Melanocyte of skin (primary cell): ENCODE results near the gene CCL17. TPM values are rescaled to one million over a fixed set of nuclear protein-coding genes. Genes with fewer than 3 reads are reported as not detected.

ENCODE experiments used
- total RNA-seq, 2 donors: library from RNA; depleted of rRNA; stranded (reverse); fragments of >200 nt; gene quantifications; 2 replicates each; pipeline ENCODE4 v1.2.3, GENCODE V29; 2012

CCL17 gene
- under 1 TPM in 1 of 2 donors, not detected in 1; 0.33 TPM for total RNA-seq

DNA sequence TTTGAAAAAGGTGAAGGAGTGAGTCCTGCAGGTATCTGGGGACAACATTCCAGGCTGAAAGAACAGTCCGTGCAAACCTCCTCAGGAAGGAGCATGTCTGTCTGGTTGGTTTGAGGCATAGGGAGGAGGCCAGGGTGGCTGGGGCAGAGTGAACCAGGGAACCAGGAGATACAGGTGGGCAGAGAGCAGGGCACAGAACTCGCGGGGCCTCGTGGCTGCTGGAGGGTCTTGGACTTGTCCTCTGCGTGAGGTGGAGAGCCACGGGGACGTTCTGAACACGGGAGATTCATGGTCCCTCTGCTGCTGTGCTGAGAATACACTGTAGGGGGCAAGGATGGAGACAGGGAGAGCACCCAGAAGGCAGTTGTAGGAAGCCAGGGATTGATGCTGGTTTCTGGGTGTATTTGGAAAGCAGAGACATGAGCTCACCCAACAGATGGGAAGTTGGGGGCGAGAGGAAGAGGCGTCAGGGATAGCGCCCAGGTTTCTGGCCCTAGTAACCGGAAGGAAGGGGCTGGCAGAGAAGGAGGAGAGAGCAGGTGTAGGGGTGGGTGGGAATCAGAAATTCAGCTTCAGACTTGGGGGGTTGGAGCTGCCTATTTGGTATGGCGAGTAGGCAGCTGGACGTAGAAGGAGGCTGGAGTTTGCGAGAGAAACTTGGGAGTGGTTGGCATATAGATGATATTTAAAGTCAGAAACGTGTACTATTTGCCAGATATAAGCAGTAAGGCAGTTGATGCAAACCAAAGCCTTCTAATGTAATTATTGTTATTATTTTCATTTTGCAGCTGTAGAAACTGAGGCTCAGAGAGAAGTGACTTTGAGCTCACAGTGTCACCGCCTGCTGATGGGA is at the start of gene CCL17:
Gene CCL17 (plus strand): TSS at position 803 of the 853 bp plus-strand sequence. CDS start 9,166 bp downstream, outside the sequence.

DNA sequence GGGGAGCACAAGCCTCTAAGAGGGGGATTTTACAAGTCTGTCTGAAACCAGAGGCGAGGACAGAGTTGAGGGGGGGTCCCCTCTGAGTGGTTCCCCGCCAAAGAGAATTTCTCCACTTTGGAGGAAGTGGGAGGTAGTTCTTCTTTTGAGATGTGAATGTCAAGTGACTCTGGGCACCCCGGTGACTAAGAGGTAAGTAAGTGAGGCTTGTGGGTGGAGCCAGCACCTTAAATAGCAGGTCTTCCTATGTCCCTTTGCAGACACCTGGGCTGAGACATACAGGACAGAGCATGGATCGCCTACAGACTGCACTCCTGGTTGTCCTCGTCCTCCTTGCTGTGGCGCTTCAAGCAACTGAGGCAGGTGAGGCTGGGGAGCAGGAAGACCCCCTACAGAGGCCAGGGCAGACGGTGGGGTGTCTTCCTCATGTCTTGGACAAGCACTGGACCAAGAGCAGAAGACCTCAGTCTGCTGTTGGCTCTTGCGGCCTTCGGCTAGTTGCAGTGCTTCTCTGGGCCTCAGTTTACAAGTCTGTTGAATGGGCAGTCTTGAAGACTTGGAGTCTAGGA is 46.0 kb upstream of the CCL17 start, which contains the start of gene CCL22:
Gene CCL22 (plus strand): TSS at position 257 of the 569 bp plus-strand sequence. CDS start 34 bp downstream, at position 291.

DNA sequence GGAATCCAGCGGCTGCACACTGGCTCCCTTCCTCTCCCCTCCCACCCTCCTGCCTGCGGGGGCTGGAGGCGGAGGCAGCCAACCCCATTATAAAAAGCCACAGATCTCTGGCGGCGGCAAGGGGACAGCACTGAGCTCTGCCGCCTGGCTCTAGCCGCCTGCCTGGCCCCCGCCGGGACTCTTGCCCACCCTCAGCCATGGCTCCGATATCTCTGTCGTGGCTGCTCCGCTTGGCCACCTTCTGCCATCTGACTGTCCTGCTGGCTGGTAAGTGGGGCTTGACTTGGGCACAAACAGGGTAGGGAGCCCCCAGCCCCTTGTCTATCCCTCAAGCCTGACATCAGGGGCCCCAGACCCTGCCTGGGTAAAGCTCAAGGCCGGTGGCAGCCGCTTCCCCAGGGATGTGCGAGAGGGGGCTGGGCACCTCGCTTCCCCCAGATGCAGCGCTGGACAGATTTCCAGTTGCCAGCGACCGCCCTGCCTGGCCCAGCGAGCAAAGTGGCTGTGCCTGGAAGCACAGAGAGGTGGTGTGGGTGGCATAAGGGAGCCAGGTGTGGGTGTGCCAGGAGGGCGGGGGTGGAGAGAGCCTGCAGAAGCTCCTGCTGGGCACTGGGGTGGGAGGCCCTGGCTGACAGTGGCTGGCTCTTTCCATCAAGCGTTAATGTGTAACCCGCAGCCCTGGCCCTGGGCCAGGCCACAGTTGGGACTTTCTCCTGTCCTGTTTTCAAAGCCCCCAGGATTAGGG is 32.0 kb upstream of the CCL17 start, which contains the start of gene CX3CL1:
Gene CX3CL1 (plus strand): TSS at position 119 of the 745 bp plus-strand sequence. CDS start 79 bp downstream, at position 198.

DNA sequence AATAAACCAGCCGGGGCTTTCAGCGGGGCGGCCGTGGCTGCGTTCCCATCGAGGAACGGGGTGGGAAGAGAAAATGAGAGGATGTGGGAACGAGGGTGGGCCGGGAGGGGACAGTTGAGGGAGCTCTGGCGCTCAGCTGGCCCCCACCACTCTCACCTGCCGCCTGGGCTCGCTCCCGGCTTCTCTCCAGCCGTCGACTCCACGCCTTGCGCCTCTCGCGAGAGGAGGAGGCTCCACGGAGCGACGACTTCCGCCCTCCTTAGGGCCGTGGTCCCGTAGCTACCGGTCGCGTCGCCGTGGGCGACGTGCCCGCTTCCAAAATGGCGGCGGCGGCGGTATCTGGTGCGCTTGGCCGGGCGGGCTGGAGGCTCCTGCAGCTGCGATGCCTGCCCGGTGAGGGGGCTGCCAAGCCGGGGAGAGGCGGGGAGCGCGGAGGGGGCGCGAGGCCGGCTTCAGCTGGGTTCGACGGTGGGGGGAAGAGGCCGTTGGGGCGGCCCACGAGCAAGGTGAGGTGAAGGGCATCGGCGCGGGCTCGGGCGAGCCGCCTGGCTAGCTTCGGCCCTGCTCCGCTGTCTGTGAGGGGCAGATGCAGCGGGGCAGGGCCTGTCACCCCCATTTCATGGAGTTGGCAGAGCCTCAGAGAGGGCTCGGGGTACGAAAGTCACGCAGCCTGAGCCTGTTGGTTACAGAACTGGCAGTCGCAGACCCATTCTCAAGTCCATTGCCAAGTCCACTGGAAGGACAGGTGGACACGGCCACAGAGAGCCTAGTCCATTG is 42.8 kb downstream of the CCL17 start, which contains the start of the genes CIAPIN1 and COQ9:
Gene CIAPIN1 (minus strand): TSS at position 200 of the 777 bp plus-strand sequence. CDS start 6,457 bp downstream, outside the sequence.
Gene COQ9 (plus strand): TSS at position 294 of the 777 bp plus-strand sequence. CDS start 27 bp downstream, at position 321.

DNA sequence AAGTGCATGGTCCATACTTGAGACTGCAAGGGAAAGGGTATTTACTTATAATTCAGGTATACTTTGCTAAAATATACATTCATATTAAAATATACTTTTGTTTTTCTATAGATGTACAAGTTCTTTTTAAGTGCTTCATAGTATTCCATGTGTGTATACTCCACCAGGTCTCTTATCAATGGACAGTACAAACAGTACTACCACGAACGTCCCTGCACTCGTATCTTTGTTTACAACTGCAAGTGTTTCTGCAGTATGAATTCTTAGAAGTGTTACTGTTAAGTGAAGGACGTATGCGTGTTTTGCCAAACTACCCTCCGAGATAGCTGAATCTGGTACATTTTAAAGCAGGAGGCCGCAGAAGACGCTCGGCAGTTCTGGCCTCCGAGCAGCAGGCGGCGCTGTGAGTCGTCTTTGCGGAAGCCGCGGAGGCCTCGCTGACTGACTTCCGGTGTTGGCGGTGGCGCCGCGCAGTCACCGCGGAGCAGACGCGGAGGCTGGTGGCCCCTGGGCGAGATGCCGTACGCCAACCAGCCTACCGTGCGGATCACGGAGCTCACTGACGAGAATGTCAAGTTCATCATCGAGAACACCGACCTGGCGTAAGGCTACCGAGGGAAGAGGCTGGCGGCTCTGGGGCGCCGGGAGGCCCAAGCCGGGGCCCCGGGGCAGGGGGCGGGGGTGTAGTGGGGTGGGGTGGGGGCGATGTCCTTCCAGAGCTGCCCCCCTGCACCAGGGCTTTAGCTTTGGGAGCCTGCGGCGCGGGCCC is 57.8 kb downstream of the CCL17 start, which contains the start of gene POLR2C:
Gene POLR2C (plus strand): TSS at position 471 of the 769 bp plus-strand sequence. CDS start 46 bp downstream, at position 517.

Other genes starting within 250 kb of the CCL17 start
- 10 to 100 TPM; 56.1 to 82.6 TPM for gene PSME3IP1, start 218.7 kb upstream of the CCL17 start, total RNA-seq
- 10 to 100 TPM; 18.2 to 25.6 TPM for gene RSPRY1, start 218.4 kb upstream of the CCL17 start, total RNA-seq
- gene ARL2BP, start 159.5 kb upstream of the CCL17 start, total RNA-seq, result 10 to 100 TPM; 67.4 to 69.3 TPM
- under 1 TPM; 0.69 to 1.00 TPM for gene PLLP, start 120.1 kb upstream of the CCL17 start, total RNA-seq
- gene CCL22, start 46.0 kb upstream of the CCL17 start, total RNA-seq, result not detected
- gene CX3CL1, start 32.3 kb upstream of the CCL17 start, total RNA-seq, result 1 to 10 TPM; 1.0 to 3.3 TPM
- 100 to 1,000 TPM in 1 of 2 donors, 10 to 100 TPM in 1; 95.0 to 103 TPM for gene CIAPIN1, start 42.6 kb downstream of the CCL17 start, total RNA-seq
- gene COQ9, start 42.7 kb downstream of the CCL17 start, total RNA-seq, result 10 to 100 TPM; 63.3 to 67.3 TPM
- 100 to 1,000 TPM; 102 to 146 TPM for gene POLR2C, start 57.9 kb downstream of the CCL17 start, total RNA-seq
- 1 to 10 TPM; 5.0 to 6.2 TPM for gene DOK4, start 81.7 kb downstream of the CCL17 start, total RNA-seq
- gene CCDC102A, start 131.8 kb downstream of the CCL17 start, total RNA-seq, result 1 to 10 TPM; 2.3 to 4.8 TPM
- gene ADGRG5, start 137.9 kb downstream of the CCL17 start, total RNA-seq, result under 1 TPM; under 0.01 to 0.33 TPM
- gene ADGRG1, start 223.9 kb downstream of the CCL17 start, total RNA-seq, result 100 to 1,000 TPM; 103 to 142 TPM